Activated CD8-positive, alpha-beta T cell treated with anti-CD3 and anti-CD28 coated beads for 36 hours (primary cell): ENCODE data around the gene MBIP. TPM values are rescaled to one million over a fixed set of nuclear protein-coding genes. Genes with fewer than 3 reads are reported as not detected.

Experiments used
- ATAC-seq: fragments of 200-7000 bp; cut with Tn5 transposase; one replicate; pipeline ENCODE4 v1.10.0; 2021; ENCODE audit warnings: mild to moderate bottlenecking, moderate library complexity
- CTCF ChIA-PET: fragments of 350-600 bp; sonication (Branson Sonifier 250); formaldehyde crosslinking; loops from one replicate; lab custom pipeline; 2021; ENCODE audit warnings: antibody characterized with exemption; lab: Charles Lee
- POLR2A ChIA-PET: fragments of 350-600 bp; sonication (Branson Sonifier 250); formaldehyde crosslinking; loops from one replicate; lab custom pipeline; 2021; ENCODE audit warnings: antibody characterized with exemption; lab: Charles Lee
- DNase-seq: peaks from one replicate; pipeline ENCODE4 v3.0.0-alpha.2; 2020
- H3K27ac Mint-ChIP-seq: one replicate; pipeline ENCODE4 v1.8.0; 2021; ENCODE audit warnings: mild to moderate bottlenecking, mixed read lengths
- H3K27me3 Mint-ChIP-seq: one replicate; pipeline ENCODE4 v1.8.0; 2021; ENCODE audit warnings: mixed read lengths
- H3K36me3 Mint-ChIP-seq: one replicate; pipeline ENCODE4 v1.8.0; 2021; ENCODE audit warnings: low read depth, mixed read lengths
- H3K4me1 Mint-ChIP-seq: one replicate; pipeline ENCODE4 v1.8.0; 2021; ENCODE audit warnings: low read depth, mixed read lengths
- H3K4me3 Mint-ChIP-seq: one replicate; pipeline ENCODE4 v1.8.0; 2021; ENCODE audit warnings: mild to moderate bottlenecking, moderate library complexity, mixed read lengths
- H3K9me3 Mint-ChIP-seq: one replicate; pipeline ENCODE4 v1.8.0; 2021; ENCODE audit warnings: mixed read lengths
- intact Hi-C: fragments of 100-400 bp; cut with micrococcal nuclease; formaldehyde crosslinking; loops from one replicate; pipeline ENCODE4 v1.10.0; 2022
- total RNA-seq, 2 experiments: library from RNA; stranded (reverse); gene quantifications; one replicate each; pipeline ENCODE4 v1.2.3, GENCODE V29; 2021
- TF ChIP-seq, protein P1 (sequence below): fragments of 200-600 bp; IDR thresholded peaks from one replicate; pipeline ENCODE4 v1.8.0; 2022; ENCODE audit warnings: antibody characterized with exemption, mild to moderate bottlenecking

The MBIP gene
- total RNA-seq, 2 experiments from 2014 or later = 29.4 to 31.0 TPM

DNA sequence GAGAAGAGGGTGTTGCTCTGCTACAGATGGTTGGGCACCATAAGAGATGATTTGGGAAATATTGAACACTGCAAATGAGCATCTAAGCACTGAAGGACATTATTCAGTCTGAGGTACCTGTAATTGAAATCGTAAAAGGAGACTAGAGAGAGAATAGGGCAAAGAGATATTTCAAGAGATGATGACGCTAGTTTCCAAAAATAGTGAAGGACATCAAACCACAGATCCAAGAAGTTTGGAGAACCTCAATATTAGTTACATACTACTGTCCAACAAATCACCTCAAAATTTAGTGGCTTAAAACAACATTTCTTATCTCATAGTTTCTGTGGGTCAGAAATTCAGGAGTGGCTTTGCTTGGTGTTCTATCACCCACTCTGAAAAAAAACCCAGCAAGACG, 4.5 kb upstream of the MBIP start:
- POLR2A ChIA-PET = no interaction called here
- Mint-ChIP-seq H3K27me3 (peaks cover 26% of the 10 kb centered on the region), H3K4me1 (peaks cover 4% of the 10 kb centered on the region), H3K4me3 (no peak overlapping the region), H3K36me3 (no peaks in the 10 kb centered on the region), H3K9me3 (no peaks in the 10 kb centered on the region), H3K27ac (no peak overlapping the region)
- intact Hi-C loops = no loop called here
- no peak for ATAC-seq
- DNase-seq = no peak
- TF ChIP-seq, protein P1, sequence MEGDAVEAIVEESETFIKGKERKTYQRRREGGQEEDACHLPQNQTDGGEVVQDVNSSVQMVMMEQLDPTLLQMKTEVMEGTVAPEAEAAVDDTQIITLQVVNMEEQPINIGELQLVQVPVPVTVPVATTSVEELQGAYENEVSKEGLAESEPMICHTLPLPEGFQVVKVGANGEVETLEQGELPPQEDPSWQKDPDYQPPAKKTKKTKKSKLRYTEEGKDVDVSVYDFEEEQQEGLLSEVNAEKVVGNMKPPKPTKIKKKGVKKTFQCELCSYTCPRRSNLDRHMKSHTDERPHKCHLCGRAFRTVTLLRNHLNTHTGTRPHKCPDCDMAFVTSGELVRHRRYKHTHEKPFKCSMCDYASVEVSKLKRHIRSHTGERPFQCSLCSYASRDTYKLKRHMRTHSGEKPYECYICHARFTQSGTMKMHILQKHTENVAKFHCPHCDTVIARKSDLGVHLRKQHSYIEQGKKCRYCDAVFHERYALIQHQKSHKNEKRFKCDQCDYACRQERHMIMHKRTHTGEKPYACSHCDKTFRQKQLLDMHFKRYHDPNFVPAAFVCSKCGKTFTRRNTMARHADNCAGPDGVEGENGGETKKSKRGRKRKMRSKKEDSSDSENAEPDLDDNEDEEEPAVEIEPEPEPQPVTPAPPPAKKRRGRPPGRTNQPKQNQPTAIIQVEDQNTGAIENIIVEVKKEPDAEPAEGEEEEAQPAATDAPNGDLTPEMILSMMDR = no peak
- CTCF ChIA-PET = no interaction called here

DNA sequence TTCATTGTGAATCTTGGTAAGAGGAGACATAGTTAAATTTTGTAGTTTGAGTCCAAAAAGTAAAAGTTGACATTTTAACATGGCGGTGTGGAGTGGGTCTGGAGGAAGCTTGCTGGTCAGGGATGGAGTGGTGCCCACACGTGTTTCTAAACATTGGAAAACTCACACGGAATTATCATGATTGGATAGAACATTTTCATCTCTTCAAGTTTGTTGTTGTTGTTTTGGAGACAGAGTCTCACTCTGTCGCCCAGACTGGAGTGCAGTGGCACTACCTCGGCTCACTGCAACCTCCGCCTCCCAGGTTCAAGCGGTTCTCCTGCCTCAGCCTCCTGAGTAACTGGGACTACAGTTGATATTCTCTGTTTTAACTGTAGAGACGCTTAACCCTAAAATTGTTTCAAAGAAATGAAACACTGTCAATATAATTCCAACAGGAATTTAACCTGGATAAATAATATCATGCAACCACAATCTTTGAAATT, 502 bp upstream of the MBIP start:
- ATAC-seq = peak; percentile 3
- ChIA-PET POLR2A (interaction anchor here (0.6 to 1.0 kb wide), 3 partner anchors 19 to 189 kb away, joined by 3 read pairs; no protein-coding TSS in a partner anchor), CTCF (interaction anchor here (0.8 kb wide), 1 partner anchor 53 kb away, joined by 3 read pairs; no protein-coding TSS in a partner anchor)
- H3K4me1 Mint-ChIP-seq = peaks cover 26% of the 10 kb centered on the region
- peak overlapping the region; percentile 91 for H3K4me3 Mint-ChIP-seq
- no peak for DNase-seq
- intact Hi-C loops = no loop called here
- H3K36me3 Mint-ChIP-seq = peaks cover 2% of the 10 kb centered on the region
- H3K27me3 Mint-ChIP-seq = peaks cover 9% of the 10 kb centered on the region
- TF ChIP-seq, protein P1 = no peak
- H3K9me3 Mint-ChIP-seq = no peaks in the 10 kb centered on the region
- H3K27ac Mint-ChIP-seq = peak overlapping the region; percentile 92

DNA sequence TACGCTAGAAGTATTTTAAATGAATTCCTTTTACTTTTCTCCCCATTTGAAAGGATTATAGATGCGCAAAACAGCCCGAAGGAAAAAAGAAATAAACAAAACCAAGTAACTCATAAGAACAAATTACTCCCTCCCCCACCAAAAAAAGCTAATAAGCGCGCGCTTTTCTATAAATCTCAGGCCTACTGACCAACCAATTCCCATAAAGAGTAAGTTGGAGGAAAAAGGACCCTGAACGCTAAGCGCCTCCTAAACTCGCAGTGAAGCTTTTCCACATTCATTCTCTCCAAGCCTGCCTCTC, 588 bp downstream of the MBIP start:
- peaks cover 5% of the 10 kb centered on the region for H3K36me3 Mint-ChIP-seq
- ChIA-PET POLR2A (interaction anchor here (0.5 to 1.3 kb wide), 4 partner anchors 11 to 170 kb away, joined by 3 to 4 read pairs (median 3); no protein-coding TSS in a partner anchor), CTCF (no interaction called here)
- peaks cover 35% of the 10 kb centered on the region for H3K4me1 Mint-ChIP-seq
- no peak for ATAC-seq
- TF ChIP-seq, protein P1 = no peak
- intact Hi-C loops = loop anchor here (5.0 kb wide), 2 partner anchors 48 to 52 kb away; no protein-coding TSS in a partner anchor
- no peak for DNase-seq
- H3K4me3 Mint-ChIP-seq = peak overlapping the region; percentile 91
- no peaks in the 10 kb centered on the region for H3K9me3 Mint-ChIP-seq
- peaks cover 7% of the 10 kb centered on the region for H3K27me3 Mint-ChIP-seq
- peak overlapping the region; percentile 92 for H3K27ac Mint-ChIP-seq

DNA sequence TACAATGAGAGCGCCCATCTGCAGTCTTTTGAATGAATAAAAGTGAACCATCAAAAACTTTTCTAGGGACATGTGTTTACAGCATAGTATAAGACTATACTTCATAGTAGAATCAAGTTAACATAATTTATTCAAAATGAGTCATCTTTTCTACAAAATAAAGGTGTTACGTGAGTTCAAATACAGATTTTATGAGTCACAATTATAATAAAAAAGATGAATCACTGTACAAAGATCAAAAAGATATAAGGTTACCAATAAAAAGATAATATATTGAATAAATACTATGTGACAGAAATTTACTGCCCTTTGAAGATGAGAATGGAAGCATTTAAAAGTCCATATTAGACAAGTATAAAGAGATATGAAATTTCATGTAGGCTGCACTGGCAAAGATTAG, 2.8 kb downstream of the MBIP start:
- TF ChIP-seq, protein P1 = no peak
- ChIA-PET CTCF (interaction anchor here (1.3 kb wide), 1 partner anchor 56 kb away, joined by 4 read pairs; no protein-coding TSS in a partner anchor), POLR2A (interaction anchor here (0.8 kb wide), 1 partner anchor 491 kb away, joined by 3 read pairs; no protein-coding TSS in a partner anchor)
- Mint-ChIP-seq H3K4me1 (peaks cover 45% of the 10 kb centered on the region), H3K27me3 (no peaks in the 10 kb centered on the region), H3K36me3 (peaks cover 17% of the 10 kb centered on the region), H3K27ac (peak overlapping the region; percentile 68), H3K9me3 (no peaks in the 10 kb centered on the region), H3K4me3 (no peak overlapping the region)
- intact Hi-C loops = loop anchor here (5.0 kb wide), 2 partner anchors 45 to 55 kb away; no protein-coding TSS in a partner anchor
- ATAC-seq (peak; percentile 13), DNase-seq (no peak)

DNA sequence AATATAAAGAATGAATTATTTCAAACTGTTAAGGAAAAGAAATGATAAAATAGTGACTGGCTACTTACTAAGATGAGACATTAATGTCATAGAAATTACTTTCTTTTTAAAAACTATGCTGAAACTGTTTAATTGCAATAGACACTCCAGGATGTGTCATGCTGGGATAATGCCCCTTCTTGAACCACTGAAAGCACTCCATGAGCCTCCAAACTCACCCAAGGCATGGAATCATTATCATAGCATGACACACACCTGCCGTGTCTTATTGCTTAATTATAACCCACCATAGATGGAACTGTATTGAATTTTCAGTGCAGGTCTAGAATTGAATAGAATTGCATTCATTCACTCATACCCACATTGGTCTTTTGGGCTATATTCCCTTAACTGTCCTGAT, 4.3 kb downstream of the MBIP start:
- Mint-ChIP-seq H3K27me3 (no peaks in the 10 kb centered on the region), H3K4me3 (no peak overlapping the region), H3K9me3 (no peaks in the 10 kb centered on the region), H3K4me1 (peaks cover 47% of the 10 kb centered on the region), H3K36me3 (peaks cover 23% of the 10 kb centered on the region), H3K27ac (peak overlapping the region; percentile 73)
- TF ChIP-seq, protein P1 = no peak
- CTCF ChIA-PET = interaction anchor here (1.0 to 1.1 kb wide), 2 partner anchors 14 to 59 kb away, joined by 3 read pairs; no protein-coding TSS in a partner anchor
- no peak for ATAC-seq
- DNase-seq = peak; percentile 12
- intact Hi-C loops = loop anchor here (5.0 kb wide), 2 partner anchors 44 to 56 kb away; no protein-coding TSS in a partner anchor
- POLR2A ChIA-PET = no interaction called here
